Dedifferentiated amniotic fluid mesenchymal stem cell (primary cell): ENCODE data around the gene UBE2J1.
"Not testable (repeated sequence)": the region's sequence is repeated elsewhere in the genome, so short reads cannot be mapped to it uniquely, and the experiment has no call there.

Source experiments
- DNase-seq: peaks from one replicate; pipeline ENCODE4 v3.0.0-alpha.2; 2016; ENCODE audit errors: extremely low spot score

Gene UBE2J1

DNA sequence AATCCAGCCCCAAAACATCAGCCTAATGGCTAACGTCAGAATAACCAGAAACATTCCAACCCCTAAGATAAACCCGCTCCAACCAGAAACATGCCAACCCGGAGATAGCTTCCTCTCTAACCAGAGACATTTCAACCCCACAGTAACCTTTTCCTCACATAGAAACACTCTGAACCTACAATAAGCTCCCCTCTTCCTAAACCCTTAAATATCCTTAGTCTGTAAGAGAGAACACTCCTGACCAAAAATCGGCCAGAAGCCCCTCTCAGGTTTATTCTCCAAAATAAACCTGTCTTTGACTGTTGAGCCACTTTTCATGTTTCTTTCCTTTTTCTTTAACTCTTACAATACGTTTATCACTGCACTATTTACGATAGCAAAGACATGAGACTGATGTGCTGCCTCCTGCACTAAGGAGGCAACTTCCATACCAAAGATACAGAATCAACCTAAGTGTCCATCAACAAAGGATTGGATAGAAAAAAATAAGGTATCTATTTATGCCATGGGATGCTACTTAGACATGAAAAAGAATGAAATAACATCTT, 32.4 kb downstream of the UBE2J1 start:
- DNase-seq, result no peak

GRCh38 chr6:89317067-89317466, 35.5 kb downstream of the UBE2J1 start:
- no peak for DNase-seq

DNA sequence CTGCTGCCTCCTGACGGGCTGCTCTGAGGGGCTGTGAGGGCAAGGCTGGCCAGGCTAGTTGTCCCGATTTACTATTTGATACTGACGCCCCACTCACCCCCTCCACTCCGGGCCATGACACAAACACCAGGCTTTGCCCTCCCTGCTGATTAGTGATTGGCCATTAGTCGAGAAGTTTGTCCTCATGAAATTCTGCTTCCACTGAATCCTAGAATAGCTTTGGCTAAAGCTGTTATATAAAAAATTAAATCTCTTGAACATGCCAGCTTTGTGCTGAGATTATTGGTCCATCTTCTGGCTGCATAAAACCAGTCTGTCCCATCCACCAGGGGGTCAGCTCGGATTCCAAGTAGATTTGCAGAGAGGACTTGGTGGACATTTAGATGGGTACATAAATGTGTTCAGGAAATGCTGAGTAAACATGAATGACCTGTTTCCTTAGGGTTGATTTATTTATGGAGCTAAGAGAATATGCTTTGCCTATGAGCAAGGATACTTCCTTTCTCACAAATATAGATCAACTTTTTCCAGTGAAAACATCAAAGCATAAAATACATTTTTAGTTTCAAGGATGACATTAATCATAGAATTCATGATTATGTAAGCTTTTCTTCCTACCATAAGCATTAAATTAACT, 37.2 kb downstream of the UBE2J1 start, which contains the start of gene GABRR2:
Gene GABRR2, minus strand, starts transcription at position 51 of the 637 bp plus-strand sequence. CDS start 134 bp downstream, outside the sequence.
- no peak for DNase-seq

- no peak for DNase-seq
Observed at GRCh38 chr6:89314692-89315091, 37.8 kb downstream of the UBE2J1 start.

DNA sequence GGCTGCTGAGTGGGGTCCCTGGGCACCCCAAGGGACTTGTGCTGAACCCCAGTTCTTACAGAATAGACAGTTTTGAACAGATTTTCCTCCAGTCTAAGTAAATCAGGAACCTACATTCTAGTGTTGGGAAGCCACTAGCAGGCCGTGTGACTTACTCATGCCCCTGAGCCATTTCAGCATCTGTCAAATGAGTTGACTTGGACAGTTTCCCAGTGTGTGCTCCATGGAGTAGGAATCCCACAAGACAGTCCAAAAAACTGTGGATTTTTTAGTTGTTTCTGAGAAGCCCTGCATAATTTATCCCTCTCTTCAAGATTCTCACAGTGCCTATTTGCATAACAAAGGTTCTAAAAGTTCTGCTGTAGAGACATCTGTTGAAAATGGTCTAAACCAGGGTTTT, 39.5 kb downstream of the UBE2J1 start:
- peak; percentile 89 for DNase-seq

DNA sequence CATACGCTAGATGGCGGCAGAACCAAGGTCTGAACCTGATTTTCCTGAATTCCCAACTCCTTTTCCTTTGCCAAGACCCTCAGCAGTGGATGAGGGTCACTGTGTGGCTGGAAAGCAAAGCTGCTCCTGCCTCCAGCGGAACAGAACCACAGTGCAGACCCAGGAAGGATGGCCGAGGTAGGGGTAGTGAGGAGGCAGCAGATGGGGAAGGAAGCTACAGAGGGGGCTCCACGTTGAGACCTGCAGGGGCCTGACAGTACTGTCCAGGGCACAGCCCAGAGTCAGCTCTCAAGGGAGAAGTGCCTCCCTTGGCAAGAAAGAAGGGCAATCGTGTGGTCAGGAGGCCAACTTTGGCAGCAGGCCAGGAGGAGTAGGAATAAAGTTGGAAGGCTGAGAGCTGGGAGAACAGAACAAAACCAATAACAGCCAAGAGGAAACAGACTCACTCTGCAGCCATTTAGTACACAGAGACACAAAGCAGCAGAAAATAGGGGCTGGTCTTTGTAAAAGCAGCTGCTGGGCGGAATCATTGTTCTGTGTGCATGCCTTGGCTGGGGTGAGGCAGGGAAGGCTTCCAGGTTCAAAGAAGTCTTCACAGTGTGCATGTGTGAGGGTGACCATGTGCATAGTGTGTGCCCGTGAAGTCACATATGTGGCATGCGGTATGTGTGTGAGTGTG, 40.5 kb downstream of the UBE2J1 start:
- peak; percentile 42 for DNase-seq

DNA sequence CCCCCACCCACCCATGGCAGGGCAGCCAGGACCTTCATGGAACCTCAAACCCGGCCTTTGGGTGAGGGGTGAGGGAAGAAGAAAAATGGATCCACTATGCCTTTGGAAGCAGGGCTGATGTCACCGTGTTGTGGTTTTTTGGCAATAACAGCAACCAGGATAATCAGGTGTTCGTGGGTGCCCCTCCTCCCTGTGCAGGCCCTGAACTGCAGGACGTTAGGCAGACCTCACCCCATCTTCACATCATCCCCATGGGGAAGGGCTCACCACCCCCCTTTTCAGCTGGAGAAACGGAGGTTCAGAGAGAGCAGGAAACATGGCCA, 41.0 kb downstream of the UBE2J1 start:
- no peak for DNase-seq

- peak; percentile 55 for DNase-seq
Observed at GRCh38 chr6:89310929-89311328, 41.6 kb downstream of the UBE2J1 start.

DNA sequence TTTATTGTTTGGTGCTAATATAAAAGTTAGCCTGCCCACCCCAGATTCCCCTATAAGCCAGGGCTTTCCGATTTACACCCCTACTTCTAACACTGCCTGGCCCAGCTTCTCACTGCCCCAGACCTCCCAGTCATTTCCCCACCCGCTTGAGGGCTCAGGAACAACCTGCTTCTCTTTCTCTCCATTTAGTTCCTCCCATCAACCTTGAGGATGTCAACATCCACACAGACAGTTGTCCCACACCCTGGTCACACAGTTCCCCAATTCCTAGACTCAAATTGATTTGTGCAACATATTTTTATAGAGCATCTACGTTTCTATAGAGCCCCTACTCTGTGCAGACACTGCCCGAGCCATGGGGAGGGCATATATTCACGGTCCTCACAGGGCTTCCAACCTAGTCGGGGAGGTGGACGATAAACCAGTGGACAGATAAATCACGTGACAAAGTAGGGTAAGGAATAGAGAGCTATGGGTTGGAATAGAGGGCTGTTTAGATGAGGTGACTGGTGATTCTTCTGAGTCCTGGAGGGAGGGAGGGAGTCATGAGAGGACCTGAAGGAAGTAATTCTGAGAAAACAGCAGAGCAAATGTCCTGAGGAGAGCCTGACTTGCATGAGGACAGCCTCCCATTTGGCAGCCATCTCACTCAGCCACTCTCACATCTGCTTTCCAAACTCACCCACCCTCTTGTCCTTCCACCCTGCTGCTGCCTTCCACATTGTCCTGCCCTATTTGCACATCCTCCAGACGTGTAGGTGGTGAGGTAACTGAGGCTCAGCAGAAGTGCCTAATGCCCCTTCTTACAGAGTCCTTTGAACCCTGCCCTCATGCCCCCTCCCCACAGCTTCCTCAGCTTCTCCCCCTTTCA, 43.8 kb downstream of the UBE2J1 start:
- no peak for DNase-seq

DNA sequence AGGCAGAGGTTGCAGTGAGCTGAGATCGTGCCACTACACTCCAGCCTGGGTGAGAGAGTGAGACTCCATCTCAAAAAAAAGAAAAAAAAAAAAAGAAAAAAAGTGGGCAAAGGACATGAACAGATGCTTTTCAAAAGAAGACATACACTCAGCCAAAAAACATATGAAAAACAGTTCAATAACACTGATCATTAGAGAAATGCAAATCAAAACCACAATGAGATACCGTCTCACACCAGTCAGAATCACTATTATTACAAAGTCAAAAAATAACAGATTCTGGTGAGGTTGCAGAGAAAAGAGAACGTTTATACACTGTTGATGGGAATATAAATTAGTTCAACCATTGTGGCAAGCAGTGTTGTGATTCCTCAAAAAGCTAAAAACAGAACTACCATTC, 48.0 kb downstream of the UBE2J1 start:
- not testable (repeated sequence) for DNase-seq

GRCh38 chr6:89302936-89303335, 49.6 kb downstream of the UBE2J1 start:
- no peak for DNase-seq

DNA sequence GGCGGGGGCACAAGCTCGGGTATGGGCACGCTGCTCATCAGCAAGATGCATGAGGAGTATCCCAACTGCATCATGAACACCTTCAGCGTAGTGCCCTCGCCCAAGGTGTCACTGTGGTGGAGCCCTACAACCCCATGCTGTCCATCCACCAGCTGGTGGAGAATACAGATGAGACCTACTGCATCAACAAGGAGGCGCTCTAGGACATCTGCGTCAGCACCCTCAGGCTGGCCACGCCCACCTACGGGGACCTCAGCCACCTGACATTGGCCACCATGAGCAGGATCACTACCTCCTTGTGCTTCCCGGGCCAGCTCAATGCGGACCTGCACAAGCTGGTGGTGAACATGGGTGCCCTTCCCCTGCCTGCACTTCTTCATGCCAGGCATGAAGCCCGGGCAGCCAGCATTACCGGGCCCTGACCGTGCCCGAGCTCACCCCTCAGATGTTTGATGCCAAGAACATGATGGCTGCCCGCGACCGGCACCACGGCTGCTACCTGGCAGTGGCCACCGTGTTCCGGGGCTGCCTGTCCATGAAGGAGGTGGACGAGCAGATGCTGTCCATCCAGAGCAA, 50.2 kb downstream of the UBE2J1 start:
- no peak for DNase-seq

DNA sequence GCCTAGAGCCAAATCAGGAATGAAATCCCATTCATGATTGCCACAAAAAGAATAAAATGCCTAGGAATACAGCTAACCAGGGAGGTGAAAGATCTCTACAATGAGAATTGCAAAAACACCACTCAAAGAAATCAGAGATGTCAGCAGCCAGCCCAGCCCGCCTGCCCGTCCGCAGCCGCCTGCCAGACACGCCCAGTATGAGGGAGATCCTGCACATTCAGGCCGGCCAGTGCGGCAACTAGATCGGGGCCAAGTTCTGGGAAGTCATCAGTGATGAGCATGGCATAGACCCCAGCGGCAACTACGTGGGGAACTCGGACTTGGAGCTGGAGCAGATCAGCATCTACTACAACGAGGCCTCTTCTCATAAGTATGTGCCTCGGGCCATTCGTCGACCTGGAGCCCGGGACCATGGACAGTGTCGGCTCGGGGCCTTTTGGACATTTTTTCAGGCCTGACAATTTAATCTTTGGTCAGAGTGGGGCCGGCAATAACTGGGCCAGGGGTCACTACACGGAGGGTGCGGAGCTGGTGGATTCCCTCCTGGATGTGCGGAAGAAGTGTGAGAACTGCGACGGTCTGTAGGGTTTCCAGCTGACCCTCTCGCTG, 50.8 kb downstream of the UBE2J1 start:
- no peak for DNase-seq

DNA sequence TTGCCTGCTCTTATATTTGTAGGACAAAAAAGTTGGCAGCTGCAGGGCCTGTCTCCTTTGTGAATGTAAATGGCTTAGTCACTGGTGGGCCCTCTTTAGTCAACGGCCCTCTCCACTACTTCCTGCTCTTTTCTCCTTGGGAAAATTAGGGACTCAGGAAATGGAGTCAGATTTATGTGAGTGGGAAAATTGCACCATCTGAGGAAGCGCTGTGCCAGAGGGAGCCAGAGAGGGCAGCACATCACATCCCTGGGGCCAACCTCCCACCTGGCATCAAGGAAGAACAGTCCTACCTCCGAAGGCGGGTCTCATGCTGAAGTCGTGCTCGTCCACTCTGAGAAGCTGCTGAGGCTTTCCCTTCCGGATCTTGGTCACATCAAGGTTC, 53.1 kb downstream of the UBE2J1 start:
- DNase-seq, result no peak

- no peak for DNase-seq
Observed at GRCh38 chr6:89298680-89299465, 53.6 kb downstream of the UBE2J1 start.

DNA sequence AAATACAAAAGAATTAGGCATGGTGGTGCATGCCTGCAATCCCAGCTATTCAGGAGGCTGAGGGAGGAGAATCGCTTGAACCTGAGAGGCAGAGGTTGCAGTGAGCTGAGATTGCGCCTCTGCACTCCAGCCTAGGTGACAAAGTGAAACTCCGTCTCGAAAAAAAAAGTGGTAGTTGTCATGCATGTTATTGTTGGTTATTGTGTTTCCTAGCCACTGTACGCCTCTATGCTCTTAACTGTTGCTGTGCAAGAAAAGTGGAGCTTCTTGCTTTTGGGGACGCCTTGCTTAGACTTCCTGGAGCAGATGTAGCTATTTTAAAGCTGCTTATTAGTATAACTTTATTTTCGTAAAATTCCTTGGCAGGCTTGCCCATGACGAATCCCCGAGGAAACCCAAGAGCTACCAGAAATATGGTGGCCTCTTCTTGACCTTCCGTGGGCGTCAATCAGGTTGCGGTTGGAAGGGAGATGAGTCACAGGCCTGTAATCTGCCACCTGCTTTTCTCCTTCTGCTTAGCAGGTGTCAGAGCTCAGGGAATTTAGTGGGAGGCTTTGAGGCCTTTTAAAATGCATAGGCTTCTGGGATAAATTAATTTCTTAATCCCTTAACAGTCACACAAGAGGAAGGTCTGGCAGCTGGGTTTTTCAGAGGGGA, 54.7 kb downstream of the UBE2J1 start:
- DNase-seq, result peak; percentile 80

- no peak for DNase-seq
Observed at GRCh38 chr6:89295981-89296380, 56.5 kb downstream of the UBE2J1 start.

GRCh38 chr6:89295116-89295515, 57.4 kb downstream of the UBE2J1 start:
- DNase-seq, result not testable (repeated sequence)

DNA sequence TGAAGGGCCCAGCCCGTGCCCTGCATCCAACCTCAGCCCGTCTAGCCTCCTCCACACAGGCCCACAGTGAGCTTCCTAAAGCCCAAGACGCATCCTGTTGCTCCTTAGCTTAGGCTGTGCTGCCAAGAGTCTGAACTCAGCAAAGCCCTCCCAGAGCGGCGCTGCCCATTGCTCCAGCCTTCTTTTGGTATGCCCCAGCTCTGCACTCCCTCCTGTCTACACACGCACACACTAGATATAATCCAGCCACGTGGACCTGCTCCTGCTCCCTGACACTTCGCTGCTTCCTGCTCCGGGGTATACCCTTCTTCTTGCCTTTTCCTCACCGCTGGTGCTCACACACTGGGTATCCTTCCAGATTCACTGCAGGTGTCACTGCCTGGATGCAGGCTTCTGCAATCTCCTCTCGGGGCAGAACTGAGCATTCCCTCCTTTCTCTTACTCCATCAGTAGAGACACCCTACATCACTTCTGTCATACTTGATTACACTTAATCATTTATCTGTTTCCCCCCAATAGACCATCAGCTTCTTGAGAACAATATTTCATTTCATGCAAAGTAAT, 61.2 kb downstream of the UBE2J1 start:
- no peak for DNase-seq
